HG03025 (cell line): Measurements from ENCODE around the gene CFD.
"Not testable (repeated sequence)": the region's sequence is repeated elsewhere in the genome, so short reads cannot be mapped to it uniquely, and the experiment has no call there.

Experiments used
- ATAC-seq: cut with Tn5 transposase; IDR thresholded peaks from one replicate; pipeline ENCODE4 v1.9.1; 2021; ENCODE audit warnings: mild to moderate bottlenecking, moderate library complexity; ENCODE audit not compliant: unreplicated experiment, low FRiP score

CFD gene

DNA sequence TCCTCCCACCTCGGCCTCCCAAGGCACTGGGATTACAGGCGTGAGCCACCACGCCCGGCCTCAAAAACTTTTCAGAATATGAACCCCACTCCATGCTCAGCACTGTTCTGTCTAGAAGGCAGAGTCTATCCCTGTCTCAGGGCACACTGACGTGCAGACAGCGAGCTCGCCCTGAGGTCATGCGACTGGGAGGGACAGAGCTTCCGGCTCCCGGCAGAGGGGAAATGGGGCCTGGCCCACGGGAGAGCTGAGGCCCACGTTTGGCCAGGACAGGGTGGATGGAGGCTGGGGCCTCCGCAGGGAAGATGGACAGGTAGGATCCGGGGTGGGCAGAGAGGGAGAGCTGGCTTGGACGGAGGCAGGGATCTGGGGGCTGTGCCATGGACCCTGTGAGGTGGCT is 34.6 kb upstream of the CFD start:
- no peak for ATAC-seq

DNA sequence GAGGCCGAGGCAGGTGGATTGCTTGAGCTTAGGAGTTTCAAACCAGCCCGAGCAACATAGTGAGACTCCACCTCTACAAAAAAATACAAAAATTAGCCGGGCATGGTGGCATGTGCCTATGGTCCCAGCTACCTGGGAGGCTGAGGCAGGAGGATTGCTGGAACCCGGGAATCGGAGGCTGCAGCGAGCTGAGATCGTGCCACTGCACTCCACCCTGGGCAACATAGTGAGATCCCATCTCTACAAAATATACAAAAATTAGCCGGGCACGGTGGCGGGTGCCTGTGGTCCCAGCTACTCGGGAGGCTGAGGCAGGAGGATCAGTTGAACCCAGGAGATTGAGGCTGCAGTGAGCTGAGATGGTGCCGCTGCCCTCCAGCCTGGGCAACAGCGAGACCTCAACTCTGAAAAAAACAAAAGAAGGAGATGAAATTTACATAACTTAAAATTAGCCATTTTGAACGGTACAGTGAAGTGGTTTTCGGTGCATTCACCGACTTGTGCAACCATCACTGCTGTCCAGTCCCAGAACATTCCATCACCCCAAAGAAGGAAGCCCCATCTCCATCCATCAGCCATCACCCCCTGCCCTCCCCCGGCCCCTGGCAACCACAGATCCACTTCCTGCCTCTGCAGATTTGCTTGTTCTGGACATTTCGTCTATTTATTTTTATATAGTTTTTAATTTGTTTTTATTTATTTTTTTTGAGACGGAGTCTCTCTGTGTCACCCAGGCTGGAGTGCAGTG is 33.4 kb upstream of the CFD start:
- no peak for ATAC-seq

DNA sequence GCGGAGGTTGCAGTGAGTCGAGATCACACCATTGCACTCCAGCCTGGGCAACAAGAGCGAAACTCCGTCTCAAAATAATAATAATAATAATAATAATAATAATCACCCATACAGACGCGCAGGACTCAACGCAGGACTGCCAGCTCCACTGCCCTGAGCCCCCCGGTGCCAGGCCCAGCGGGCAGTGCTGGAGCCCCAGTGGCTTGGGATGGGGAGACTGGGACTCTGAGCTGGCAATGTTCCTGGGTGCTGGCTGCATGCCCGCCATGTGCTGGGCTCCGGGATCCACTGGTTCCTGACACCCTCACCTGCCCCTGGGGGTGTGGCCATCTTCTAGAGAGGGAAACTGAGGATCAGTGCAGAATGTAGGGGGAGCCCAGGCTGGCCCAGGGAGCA is 32.2 kb upstream of the CFD start:
- ATAC-seq = no peak

DNA sequence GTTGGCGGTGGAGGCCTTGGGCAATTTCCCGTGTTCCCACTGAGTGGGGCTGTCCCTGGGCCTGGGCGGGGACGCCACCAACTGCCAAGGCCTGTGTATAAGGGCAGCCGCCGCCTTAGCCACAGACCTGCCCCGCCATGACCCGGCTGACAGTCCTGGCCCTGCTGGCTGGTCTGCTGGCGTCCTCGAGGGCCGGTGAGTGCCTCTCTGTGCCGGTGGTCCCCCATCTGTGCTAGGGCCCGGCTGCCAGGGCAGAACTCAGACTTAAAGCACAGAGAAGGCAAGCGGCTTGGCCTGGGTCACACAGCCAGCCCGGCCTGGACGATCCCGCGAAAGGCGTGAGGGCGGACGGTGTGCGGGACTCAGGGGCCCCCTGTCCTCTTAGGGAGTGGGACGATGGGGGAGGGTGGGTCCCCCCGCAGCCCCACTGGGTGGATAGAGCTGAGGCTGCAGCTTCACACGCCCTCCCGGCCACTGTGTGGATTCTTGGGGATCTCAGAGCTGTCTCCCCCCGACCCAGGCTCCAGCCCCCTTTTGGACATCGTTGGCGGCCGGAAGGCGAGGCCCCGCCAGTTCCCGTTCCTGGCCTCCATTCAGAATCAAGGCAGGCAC is 31.6 kb upstream of the CFD start, which contains the start of gene AZU1:
TSS of gene AZU1 (plus strand) at position 128 of the 612 bp plus-strand sequence. CDS start at position 138, 10 bp downstream.
- no peak for ATAC-seq

DNA sequence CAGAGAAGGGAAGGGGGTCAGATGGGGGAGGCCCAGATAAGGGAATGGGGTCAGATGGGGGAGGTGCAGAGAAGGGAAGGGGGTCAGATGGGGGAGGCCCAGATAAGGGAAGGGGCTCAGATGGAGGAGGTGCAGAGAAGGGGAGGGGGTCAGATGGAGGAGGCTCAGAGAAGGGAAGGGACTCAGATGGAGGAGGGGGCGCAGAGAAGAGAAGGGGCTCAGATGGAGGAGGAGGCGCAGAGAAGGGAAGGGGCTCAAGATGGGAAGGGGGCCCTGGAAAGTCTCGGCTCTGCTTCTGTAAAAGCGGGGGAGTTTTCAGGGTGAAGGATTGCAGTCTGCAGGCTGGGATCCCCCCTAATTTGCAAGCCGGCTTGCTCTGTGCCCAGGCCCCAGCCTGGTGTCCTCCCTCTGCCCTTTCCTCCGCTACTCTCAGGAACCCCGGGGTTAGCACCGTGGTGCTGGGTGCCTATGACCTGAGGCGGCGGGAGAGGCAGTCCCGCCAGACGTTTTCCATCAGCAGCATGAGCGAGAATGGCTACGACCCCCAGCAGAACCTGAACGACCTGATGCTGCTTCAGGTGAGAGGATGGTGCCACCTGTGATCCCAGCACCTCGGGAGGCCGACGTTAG is 30.2 kb upstream of the CFD start:
- ATAC-seq = no peak

DNA sequence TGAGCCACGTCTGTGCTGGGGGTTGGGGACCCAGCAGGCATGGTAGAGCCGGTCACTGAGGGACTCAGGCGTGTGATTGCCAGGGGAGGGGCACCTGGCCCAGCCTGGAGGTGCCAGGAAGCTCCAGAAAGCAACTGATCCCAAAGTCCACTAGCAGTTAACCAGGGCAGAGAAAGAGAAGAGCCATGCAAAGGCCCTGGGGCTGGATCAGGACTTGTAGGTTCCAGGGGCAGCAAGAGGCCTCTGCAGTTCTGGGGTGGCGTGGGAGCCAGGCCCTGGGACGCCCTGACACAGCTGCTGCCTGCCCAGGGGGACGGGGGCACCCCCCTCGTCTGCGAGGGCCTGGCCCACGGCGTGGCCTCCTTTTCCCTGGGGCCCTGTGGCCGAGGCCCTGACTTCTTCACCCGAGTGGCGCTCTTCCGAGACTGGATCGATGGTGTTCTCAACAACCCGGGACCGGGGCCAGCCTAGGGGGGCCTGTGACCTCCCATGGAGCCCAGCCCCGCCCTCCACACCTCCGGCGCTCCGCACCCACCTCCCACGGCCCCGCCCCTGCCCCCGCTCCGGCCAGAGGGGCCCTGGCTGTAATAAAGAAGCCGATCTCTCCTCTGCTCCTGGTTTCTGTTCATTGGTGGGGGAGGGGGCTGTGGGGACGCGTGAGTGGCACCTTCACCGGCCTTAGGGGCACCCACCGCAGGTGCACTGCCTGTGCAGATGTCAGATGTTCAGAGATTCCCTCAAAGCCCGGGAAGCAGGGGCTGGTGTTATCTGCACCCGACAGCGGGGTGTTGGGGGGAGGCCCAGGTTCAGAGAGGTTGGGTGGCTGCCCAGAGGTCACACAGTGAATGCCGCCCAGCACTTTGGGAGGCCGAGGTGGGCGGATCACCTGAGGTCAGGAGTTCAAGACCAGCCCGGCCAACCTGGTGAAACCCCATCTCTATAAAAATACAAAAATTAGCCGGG is 27.8 kb upstream of the CFD start:
- ATAC-seq = no peak

DNA sequence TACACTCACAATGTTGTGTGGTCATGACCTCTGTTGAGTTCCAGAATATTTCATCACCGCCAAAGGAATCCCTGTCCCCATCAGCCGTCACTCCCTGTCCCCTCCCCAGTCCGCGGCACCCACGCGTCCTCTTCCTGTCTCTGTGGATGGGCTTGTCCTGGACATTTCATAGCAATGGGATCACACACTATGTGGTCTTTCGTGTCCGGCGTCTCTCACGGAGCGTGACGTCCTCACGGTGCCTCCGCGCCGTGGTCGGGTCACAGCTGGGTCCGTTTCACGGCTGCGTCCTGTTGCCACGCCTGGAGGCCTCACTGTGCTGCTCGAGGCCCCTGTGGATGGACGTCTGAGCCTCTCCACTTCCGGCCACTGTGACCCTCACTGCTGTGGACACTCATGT is 25.2 kb upstream of the CFD start:
- no peak for ATAC-seq

DNA sequence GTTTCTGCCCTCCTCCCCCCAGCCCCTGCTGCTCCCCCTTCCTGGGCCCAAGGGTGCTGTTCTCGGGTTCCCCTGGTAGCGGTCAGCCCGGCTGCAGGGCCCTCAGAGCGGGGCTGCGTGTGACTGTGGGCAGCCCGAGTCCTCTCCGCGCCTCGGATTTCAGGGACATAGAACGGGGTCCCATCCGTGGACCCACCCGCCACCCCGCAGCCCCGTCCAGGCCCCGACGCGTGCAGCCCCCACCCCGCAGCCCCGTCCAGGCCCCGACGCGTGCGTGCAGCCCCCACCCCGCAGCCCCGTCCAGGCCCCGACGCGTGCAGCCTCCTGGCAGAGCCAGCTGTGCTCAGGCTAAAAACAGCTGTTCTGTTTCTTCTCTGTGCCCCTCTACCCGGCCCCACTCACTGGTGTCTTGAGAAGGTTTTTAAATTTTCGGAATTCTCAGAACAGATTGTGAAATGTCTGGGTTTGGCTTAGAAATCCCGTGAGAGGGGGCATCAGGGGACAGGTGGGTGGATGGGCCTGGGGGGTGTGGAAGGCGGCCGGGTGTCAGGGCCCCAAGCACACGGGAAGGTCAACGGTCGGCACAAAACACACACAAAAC is 24.2 kb upstream of the CFD start:
- ATAC-seq = no peak

DNA sequence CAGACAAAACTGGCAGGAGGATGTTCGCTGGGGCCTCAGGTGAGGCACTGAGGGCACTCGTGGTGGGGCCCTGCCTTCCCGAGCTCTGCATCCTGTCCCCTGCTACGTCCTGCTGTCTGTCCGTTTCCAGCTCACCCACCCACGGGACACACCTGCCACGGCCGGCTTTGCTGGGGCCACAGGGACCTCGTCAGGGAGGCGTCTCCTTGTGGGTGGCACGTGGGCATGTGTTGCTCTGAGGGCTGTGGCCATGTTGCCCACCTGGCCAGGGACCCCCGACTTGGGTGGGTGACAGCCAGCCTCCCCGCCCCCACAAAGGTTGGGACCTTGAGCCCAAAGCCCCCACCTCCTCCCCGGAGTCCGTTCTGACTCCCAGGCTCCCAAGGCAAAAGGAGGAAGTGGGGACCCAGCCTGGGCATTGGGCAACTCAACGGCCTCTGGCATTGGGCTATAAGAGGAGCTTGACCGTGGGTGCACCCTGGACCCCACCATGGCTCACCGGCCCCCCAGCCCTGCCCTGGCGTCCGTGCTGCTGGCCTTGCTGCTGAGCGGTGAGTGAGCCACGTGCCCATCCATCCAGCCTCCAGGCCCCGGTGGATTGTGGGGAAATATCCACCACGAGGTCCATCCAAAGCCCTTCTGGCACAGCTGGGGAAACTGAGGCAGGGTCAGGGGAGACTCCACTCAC is 18.8 kb upstream of the CFD start, which contains the start of gene PRTN3:
TSS of gene PRTN3 (plus strand) at position 481 of the 688 bp plus-strand sequence. CDS start at position 491, 10 bp downstream.
- ATAC-seq = no peak

DNA sequence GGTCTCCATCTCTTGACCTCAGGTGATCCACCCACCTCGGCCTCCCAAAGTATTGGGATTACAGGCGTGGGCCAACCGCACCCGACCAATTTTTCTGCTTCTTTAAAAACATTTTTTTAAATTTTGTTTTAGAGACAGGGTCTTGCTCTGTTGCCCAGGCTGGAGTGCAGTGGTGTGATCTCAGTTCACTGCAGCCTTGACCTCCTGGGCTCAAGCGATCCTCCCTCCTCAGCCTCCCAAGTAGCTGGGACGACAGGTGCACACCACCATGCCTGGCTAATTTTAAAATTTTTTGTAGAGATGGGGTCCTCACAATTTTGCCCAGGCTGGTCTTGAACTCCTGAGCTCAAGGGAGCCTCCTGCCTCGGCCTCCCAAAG is 16.7 kb upstream of the CFD start:
- ATAC-seq = not testable (repeated sequence)

DNA sequence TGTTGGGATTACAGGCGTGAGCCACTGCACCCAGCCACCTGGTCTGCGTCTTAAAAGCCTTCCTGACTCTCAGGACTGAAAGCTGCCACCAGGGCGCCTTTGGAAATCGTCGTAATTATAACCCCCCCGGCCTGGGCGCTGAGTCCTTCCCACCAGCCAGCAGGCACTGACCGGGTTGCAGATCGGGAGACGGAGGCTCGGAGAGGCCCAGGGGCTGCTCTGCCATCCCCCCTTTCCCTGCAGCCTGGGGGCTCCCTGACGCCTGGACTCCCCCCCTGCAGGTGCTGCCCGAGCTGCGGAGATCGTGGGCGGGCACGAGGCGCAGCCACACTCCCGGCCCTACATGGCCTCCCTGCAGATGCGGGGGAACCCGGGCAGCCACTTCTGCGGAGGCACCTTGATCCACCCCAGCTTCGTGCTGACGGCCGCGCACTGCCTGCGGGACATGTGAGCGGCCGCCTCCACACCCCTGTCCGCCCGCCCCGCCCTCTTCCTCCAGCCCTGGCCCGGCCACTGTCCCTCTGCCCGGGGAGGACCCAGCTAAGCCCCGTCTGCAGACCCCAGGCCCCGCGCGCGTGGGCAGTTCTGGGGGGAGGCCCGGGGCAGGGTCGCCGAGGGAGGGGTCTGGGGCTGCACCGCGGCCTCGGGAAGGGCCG is 16.2 kb upstream of the CFD start:
- ATAC-seq = no peak

DNA sequence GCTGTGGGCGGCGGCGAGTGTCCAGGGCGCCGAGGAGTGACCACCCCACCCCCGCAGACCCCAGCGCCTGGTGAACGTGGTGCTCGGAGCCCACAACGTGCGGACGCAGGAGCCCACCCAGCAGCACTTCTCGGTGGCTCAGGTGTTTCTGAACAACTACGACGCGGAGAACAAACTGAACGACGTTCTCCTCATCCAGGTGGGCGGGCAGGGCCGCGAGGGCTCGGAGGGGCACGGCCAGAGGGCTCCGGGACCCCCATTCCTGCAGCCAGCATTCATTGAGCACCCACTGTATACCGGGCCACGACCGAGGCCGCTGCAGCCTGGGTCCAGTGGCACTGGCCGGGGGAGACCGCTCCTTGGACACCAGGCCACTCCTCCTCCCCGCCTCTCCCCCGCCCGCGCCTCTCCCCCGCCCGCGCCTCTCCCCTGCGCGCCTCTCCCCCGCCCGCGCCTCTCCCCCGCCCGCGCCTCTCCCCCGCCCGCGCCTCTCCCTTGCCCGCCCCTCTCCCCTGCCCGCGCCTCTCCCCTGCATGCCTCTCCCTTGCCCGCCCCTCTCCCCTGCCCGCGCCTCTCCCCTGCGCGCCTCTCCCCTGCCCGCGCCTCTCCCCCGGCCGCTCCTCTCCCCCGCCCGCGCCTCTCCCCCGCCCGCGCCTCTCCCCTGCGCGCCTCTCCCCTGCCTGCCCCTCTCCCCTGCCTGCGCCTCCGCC is 15.5 kb upstream of the CFD start:
- ATAC-seq = no peak

DNA sequence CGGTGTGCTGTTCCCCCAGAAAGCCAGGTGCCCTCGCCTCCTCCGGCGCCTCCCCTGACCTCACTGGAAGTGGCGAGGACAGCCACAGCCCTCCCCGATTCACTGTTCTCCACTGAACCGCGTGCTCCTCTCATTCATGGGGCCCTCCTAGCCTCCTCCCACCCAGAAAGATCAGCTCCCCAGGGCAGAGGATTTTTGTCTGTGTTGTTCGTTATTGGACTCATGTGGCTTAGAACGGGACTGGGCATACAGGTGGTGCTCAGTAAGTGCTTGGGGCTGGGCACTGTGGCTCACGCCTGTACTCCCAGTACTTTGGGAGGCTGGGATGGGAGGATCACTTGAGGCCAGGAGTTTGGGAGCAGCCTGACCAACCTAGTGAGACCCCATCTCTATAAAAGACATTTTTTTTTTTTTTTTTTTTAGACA is 14.9 kb upstream of the CFD start:
- no peak for ATAC-seq

DNA sequence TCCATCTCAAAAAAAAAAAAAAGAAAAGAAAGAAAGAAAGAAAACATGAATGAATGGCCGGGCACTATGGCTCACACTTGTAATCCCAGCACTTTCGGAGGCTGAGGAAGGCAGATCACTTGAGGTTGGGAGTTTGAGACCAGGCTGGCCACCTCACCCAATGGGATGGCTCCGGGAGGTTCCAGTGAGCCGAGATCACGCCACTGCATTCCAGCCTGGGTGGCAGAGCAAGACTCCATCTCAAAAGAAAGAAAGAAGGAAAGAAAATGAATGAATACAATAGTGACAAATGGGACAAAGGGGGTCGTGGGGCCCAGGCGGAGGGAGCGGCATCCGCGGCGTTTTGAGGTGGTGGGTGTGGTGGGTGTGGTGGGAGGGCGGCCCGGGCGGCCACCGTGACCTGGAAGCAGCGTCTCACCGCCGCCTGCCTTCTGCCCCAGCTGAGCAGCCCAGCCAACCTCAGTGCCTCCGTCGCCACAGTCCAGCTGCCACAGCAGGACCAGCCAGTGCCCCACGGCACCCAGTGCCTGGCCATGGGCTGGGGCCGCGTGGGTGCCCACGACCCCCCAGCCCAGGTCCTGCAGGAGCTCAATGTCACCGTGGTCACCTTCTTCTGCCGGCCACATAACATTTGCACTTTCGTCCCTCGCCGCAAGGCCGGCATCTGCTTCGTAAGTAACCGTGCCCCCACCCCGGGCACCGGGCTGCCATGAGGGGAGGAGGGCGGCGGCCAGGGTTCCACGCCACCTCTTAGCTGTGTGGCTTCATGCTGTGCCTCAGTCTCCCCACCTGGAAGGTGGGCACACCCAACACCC is 13.6 kb upstream of the CFD start:
- no peak for ATAC-seq

DNA sequence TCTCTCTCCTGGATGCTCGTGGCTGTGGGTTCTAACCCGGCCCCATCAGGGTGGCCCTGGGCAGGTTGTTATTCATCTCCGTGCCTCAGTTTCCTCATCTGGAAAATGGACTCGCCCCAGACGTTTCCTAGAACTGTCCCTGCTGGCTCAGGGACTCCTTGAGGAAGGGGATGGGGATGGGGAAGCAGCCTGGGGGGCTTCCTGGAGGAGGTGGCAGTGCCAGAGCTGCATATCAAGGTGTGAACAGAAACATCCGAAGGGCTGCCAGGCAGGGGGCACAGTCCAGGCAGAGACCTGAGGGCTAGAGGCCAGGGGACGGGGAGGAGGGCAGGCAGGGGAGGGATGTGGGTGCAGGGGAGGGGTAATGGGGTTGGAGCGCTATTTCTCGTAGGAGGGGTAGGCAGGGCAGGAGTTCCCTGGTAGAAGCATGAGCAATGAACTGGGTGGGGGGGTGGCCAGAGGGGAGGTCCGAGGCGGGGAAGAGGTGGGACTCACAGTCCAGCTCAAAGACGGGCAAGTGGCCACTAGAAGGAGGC is 11.0 kb upstream of the CFD start:
- ATAC-seq = no peak

DNA sequence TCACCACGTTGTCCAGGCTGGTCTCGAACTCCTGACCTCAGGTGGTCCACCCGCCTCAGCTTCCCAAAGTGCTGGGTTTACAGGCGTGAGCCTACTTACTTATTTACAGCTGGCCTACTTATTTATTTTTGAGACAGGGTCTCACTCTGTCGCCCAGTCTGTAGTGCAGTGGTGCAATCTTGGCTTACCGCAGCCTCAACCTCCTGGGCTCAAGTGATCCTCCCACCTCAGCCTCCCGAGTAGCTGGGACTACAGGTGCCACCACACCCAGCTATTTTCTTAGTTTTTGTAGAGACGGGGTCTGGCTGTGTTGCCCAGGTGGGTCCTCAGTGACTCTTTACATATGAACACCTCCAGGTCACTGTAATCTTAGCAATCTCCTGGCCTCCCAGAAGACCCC is 10.3 kb upstream of the CFD start:
- not testable (repeated sequence) for ATAC-seq

DNA sequence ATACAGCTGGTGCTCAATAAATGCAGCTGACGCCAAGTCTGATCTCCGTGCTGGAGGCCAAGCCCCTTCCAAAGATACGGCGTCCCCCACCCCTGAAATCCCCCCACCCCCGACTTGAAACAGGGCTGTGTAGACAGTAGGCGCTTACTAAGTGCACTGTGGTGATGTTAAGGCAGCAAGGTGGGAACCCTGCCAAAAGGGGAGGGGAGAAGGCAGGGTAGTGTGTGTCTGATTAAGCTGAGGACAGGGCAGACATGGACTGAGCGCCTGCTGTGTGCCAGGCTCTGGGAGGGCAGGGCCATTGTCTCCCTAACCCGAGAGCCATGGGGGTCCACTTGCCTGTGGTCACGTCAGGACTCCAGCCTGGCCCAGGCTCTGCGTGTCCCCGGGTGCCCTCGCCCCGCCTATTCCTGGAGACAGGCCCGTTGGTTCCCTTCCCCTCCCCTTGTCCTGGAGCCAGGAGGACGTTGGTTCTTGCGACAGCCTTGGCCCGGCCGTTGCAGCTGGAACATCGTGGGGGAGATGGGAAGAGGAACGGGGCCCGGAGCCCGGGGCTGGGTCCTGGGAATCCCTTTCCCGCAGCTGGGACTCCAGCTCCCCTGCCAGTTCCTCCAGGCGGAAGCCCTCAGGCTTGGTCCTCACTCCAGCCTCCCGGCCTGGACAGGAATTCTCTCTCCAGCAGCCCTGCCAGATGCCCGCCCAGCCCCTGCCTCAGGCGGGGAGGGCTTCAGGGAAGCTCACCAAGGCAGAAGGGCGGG is 9.1 kb upstream of the CFD start:
- no peak for ATAC-seq
